Trophoblast cell (in vitro differentiated cells and primary cell): ENCODE results near the gene SMIM32.

Experiments
- DNase-seq, 2 donors: peaks; one replicate each; pipeline ENCODE4 v3.0.0-alpha.2; 2016
- H2AFZ ChIP-seq: 2 replicates; pipeline ENCODE4 v1.6.1; 2013; ENCODE audit warnings: low read length, moderate library complexity, mild to moderate bottlenecking; ENCODE audit not compliant: insufficient read depth, poor library complexity
- H2AK5ac ChIP-seq: 2 replicates; pipeline ENCODE4 v1.6.1; 2013; ENCODE audit warnings: mild to moderate bottlenecking, low read length
- H2BK120ac ChIP-seq: 2 replicates; pipeline ENCODE4 v1.6.1; 2013; ENCODE audit warnings: low read length, mild to moderate bottlenecking, moderate library complexity; ENCODE audit not compliant: insufficient read depth, poor library complexity
- H2BK12ac ChIP-seq: 2 replicates; pipeline ENCODE4 v1.6.1; 2013; ENCODE audit warnings: mild to moderate bottlenecking, low read length, moderate library complexity
- H2BK5ac ChIP-seq: 2 replicates; pipeline ENCODE4 v1.6.1; 2013; ENCODE audit warnings: low read length, low read depth, moderate library complexity, mild to moderate bottlenecking; ENCODE audit not compliant: poor library complexity
- H3K14ac ChIP-seq: 2 replicates; pipeline ENCODE4 v1.6.1; 2013; ENCODE audit warnings: mild to moderate bottlenecking, low read length
- H3K18ac ChIP-seq: 2 replicates; pipeline ENCODE4 v1.6.1; 2013; ENCODE audit warnings: mild to moderate bottlenecking, low read length
- H3K23ac ChIP-seq: 2 replicates; pipeline ENCODE4 v1.6.1; 2013; ENCODE audit warnings: low read length
- H3K27ac ChIP-seq: 2 replicates; pipeline ENCODE4 v1.5.1; 2013; ENCODE audit warnings: low read depth, mild to moderate bottlenecking, inconsistent platforms, low read length, moderate library complexity
- H3K27me3 ChIP-seq: 2 replicates; pipeline ENCODE4 v1.6.1; 2013; ENCODE audit warnings: inconsistent platforms, mild to moderate bottlenecking, low read length, moderate library complexity; ENCODE audit not compliant: insufficient read depth
- H3K36me3 ChIP-seq, 2 experiments: 1 replicate in 1 of 2; 2 replicates in 1 of 2; pipeline ENCODE4 v1.6.1; 2013; ENCODE audit warnings: low read length in 2 of 2, mild to moderate bottlenecking in 2 of 2, moderate library complexity in 1 of 2; ENCODE audit not compliant: insufficient read depth in 2 of 2, control insufficient read depth in 1 of 2
- H3K4ac ChIP-seq: 2 replicates; pipeline ENCODE4 v1.6.1; 2013; ENCODE audit warnings: low read depth, mild to moderate bottlenecking, low read length, moderate library complexity
- H3K4me1 ChIP-seq, 2 experiments: 1 replicate in 1 of 2; 2 replicates in 1 of 2; pipeline ENCODE4 v1.6.1; 2013; ENCODE audit warnings: low read length in 2 of 2, mild to moderate bottlenecking in 2 of 2, moderate library complexity in 1 of 2; ENCODE audit not compliant: insufficient read depth in 2 of 2, control insufficient read depth in 1 of 2
- H3K4me2 ChIP-seq: 2 replicates; pipeline ENCODE4 v1.6.1; 2013; ENCODE audit warnings: inconsistent platforms, mild to moderate bottlenecking, low read length, moderate library complexity
- H3K4me3 ChIP-seq: 2 replicates; pipeline ENCODE4 v1.5.1; 2013; ENCODE audit warnings: mild to moderate bottlenecking, low read depth, low read length, inconsistent platforms
- H3K79me1 ChIP-seq: one replicate; pipeline ENCODE4 v1.6.1; 2013; ENCODE audit warnings: low read length
- H3K79me2 ChIP-seq: 2 replicates; pipeline ENCODE4 v1.6.1; 2013; ENCODE audit warnings: low read length, mild to moderate bottlenecking; ENCODE audit not compliant: control insufficient read depth, insufficient read depth, poor library complexity
- H3K9ac ChIP-seq: 2 replicates; pipeline ENCODE4 v1.6.1; 2013; ENCODE audit warnings: mild to moderate bottlenecking, low read length
- H3K9me3 ChIP-seq: 2 replicates; pipeline ENCODE4 v1.6.1; 2013; ENCODE audit warnings: low read depth, mild to moderate bottlenecking, control low read depth, inconsistent platforms, low read length; ENCODE audit not compliant: insufficient read depth
- H4K12ac ChIP-seq: 2 replicates; pipeline ENCODE4 v1.6.1; 2013; ENCODE audit warnings: low read depth, mild to moderate bottlenecking, low read length, moderate library complexity
- H4K8ac ChIP-seq: 2 replicates; pipeline ENCODE4 v1.6.1; 2013; ENCODE audit warnings: low read depth, mild to moderate bottlenecking, low read length, moderate library complexity
- H4K91ac ChIP-seq: one replicate; pipeline ENCODE4 v1.6.1; 2013; ENCODE audit warnings: low read depth, mild to moderate bottlenecking, low read length, moderate library complexity
- WGBS: extraction: QIAGEN DNeasy Blood & Tissue Kit; methylation state at CpG from one replicate; pipeline ENCODE4 v1.1.7; 2013; ENCODE audit warnings: missing lambda C conversion rate; ENCODE audit not compliant: insufficient read length, insufficient coverage; ENCODE audit errors: extremely low coverage; 5-methylcytosine and 5-hydroxymethylcytosine counted together

SMIM32 gene

DNA sequence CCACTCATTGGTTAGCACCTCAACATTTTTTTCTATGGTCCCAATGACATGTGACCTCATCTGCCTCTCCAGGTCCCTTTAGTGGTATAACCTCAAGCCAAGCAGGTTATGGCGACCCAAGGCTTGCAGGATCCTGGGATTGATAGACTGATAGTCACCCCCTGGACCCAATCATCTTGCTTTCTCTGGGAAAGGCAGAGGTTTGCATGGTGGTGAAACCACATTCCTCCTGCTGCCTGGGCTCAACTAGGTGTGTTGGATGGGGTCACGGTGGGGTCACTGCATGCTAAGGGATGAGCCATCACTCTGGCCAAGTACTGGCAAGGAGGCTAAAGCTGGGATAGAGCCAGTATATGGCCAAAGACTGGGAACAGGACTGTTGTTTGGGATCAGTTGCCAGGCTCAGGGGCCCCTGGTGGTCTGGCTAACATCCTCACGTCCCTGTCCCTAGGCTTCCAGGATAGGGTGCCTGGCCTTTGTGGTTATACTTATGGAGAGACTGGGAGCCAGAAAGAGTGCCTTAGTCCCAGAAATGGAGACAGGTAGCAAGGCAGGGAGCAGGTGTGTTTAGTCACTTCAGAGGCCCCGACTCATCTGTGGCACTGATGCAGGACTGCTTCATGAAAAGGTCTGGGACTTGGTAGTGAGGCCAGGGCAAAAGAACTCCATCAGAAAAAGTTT is 4.6 kb upstream of the SMIM32 start:
- H3K36me3 ChIP-seq = peaks cover 0 to 2% of the 10 kb centered on the region in 2 experiments
- no peaks in the 10 kb centered on the region for H3K79me1 ChIP-seq
- H4K12ac ChIP-seq = no peak overlapping the region
- no peak for DNase-seq
- no peak overlapping the region for H2BK5ac ChIP-seq
- H3K4ac ChIP-seq = no peak overlapping the region
- no peak overlapping the region for H3K23ac ChIP-seq
- no peak overlapping the region for H2AK5ac ChIP-seq
- WGBS = no CpG with 5 or more reads among the region's 4 CpGs
- peaks cover 4% of the 10 kb centered on the region for H3K27me3 ChIP-seq
- H3K4me2 ChIP-seq = no peak overlapping the region
- no peak overlapping the region for H2BK12ac ChIP-seq
- no peaks in the 10 kb centered on the region for H3K9me3 ChIP-seq
- H3K14ac ChIP-seq = no peak overlapping the region
- H4K91ac ChIP-seq = no peak overlapping the region
- no peak overlapping the region for H2AFZ ChIP-seq
- H3K4me3 ChIP-seq = no peak overlapping the region
- no peak overlapping the region for H4K8ac ChIP-seq
- H3K79me2 ChIP-seq = no peaks in the 10 kb centered on the region
- H3K4me1 ChIP-seq = peaks cover 0 to 9% of the 10 kb centered on the region in 2 experiments
- H2BK120ac ChIP-seq = no peak overlapping the region
- H3K27ac ChIP-seq = no peak overlapping the region
- H3K18ac ChIP-seq = no peak overlapping the region
- H3K9ac ChIP-seq = no peak overlapping the region

DNA sequence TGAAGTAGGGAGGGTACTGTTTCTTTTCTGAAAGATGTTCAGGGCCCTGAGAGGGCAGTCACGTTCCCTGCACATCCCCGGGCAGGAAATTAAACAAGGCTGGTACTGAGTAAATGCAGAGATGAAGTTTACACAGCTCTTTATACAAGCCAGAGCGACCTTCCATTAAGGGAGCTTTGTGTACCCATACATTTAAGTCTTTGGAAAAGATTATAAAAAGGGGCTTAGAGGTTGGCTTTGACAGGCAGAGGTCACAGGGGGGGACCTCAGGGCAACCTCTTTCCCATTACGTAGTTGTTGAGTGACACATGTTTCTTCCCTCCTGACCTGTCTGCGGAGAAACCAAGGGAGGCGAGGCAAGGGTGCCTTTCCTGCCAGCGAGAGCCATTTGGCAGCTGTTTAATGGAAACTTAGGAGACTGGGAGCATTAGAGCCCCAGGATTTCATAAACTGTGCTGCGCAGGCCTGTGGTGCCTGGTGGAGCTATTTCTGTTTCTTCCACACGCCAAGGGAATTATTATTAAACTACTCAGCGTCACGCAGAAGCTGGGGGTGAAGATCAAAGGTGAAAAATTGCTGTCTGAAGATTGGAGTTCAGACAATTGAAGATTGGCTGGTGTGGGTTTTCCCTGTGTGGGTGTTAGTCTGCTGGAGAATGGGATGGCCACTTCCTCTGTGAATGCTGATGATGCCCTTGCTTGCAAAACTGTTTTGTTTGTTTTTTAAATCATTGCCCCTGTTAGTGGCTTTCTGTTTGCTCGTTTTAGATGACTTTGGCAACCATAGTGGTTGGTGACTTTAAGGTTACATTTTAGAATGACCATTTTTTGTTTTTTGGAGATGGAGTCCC is 3.2 kb upstream of the SMIM32 start:
- H3K18ac ChIP-seq = no peak overlapping the region
- H3K4me1 ChIP-seq = peaks cover 8 to 22% of the 10 kb centered on the region in 2 experiments
- peaks cover 3% of the 10 kb centered on the region for H3K79me1 ChIP-seq
- no peak overlapping the region for H2AFZ ChIP-seq
- no peak overlapping the region for H4K91ac ChIP-seq
- peaks cover 9% of the 10 kb centered on the region for H3K27me3 ChIP-seq
- WGBS = no CpG with 5 or more reads among the region's 12 CpGs
- no peak overlapping the region for H4K12ac ChIP-seq
- no peak overlapping the region for H2BK12ac ChIP-seq
- H2BK120ac ChIP-seq = no peak overlapping the region
- H4K8ac ChIP-seq = no peak overlapping the region
- no peak overlapping the region for H3K23ac ChIP-seq
- no peak overlapping the region for H2AK5ac ChIP-seq
- no peak overlapping the region for H3K4me3 ChIP-seq
- no peak overlapping the region for H3K27ac ChIP-seq
- H2BK5ac ChIP-seq = no peak overlapping the region
- H3K14ac ChIP-seq = no peak overlapping the region
- no peak for DNase-seq
- H3K79me2 ChIP-seq = no peaks in the 10 kb centered on the region
- H3K9ac ChIP-seq = no peak overlapping the region
- no peaks in the 10 kb centered on the region for H3K9me3 ChIP-seq
- H3K36me3 ChIP-seq = peaks cover 0 to 2% of the 10 kb centered on the region in 2 experiments
- no peak overlapping the region for H3K4ac ChIP-seq
- no peak overlapping the region for H3K4me2 ChIP-seq

DNA sequence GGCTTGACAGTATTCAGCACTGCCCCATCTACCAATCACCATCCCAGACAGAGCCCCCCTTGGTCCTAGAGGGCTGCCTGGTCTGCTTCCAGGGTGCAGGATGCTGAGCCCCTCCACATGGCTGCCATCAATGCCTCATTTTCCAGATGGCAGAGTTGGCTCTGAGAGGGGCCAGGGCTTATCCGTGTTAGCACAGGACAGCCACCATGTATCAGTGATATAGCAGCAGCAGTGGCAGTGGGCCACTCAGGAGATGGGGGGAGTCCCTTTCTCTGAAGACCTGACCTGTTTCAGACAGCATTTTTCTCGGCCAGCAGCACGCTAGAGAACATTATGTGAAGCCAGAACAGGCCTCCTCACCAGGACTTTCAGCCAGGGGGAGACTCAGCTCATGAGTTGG is 1.6 kb upstream of the SMIM32 start:
- no CpG with 5 or more reads among the region's 3 CpGs for WGBS
- no peak overlapping the region for H4K8ac ChIP-seq

DNA sequence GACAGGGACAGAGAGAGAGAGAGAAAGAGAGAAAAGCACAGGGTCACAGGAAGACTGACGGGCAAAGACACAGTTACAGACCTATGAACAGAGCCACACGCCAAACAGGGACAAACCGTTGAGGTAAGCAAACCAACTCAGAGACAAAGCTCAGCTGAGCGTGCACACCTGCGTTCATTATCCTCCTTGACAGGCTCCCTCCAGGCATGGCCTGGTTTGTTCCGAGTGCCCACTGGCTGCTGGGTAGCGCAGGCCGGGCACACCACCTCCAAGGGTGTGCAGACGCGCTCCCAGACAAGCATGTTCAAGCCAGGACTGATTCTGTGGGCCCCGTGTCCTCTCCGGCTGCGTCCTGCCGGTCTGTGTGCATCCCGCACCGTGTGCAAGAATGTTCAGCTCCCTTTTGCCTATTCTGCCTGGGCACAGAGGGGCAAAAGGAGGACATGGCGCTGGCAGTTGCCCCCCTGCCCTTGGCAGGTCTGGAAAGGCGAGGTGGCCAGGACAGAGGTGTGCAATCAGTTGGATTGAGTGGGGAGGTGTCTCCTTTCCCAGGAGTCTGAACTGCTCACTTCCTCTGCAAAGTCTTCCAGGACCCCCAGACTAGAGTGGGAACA is 467 bp upstream of the SMIM32 start:
- no peak overlapping the region for H3K18ac ChIP-seq
- no peak overlapping the region for H4K91ac ChIP-seq
- H3K79me1 ChIP-seq = peaks cover 3% of the 10 kb centered on the region
- no peaks in the 10 kb centered on the region for H3K79me2 ChIP-seq
- no peak overlapping the region for H2BK12ac ChIP-seq
- H2BK5ac ChIP-seq = no peak overlapping the region
- peak overlapping the region; percentile 83 for H3K4me2 ChIP-seq
- peaks cover 8 to 23% of the 10 kb centered on the region in 2 experiments for H3K4me1 ChIP-seq
- no peak overlapping the region for H3K14ac ChIP-seq
- H3K9me3 ChIP-seq = peaks cover 3% of the 10 kb centered on the region
- DNase-seq = no peak
- H2AFZ ChIP-seq = no peak overlapping the region
- no peak overlapping the region for H2BK120ac ChIP-seq
- no peak overlapping the region for H3K4ac ChIP-seq
- H3K27ac ChIP-seq = no peak overlapping the region
- peaks cover 9% of the 10 kb centered on the region for H3K27me3 ChIP-seq
- peak overlapping the region; percentile 1 for H3K4me3 ChIP-seq
- no peak overlapping the region for H4K12ac ChIP-seq
- no peak overlapping the region for H3K9ac ChIP-seq
- no peak overlapping the region for H2AK5ac ChIP-seq
- WGBS = no CpG with 5 or more reads among the region's 18 CpGs
- H3K36me3 ChIP-seq = peaks cover 4 to 7% of the 10 kb centered on the region in 2 experiments
- H3K23ac ChIP-seq = no peak overlapping the region
- no peak overlapping the region for H4K8ac ChIP-seq

More for the DNA sequence above, 1.6 kb upstream of the SMIM32 start:
- Histone ChIP-seq H3K23ac (no peak overlapping the region), H3K4ac (no peak overlapping the region), H3K18ac (no peak overlapping the region), H3K4me2 (no peak overlapping the region), H2BK120ac (no peak overlapping the region), H4K91ac (no peak overlapping the region), H2AK5ac (no peak overlapping the region), H3K36me3 (peaks cover 1 to 2% of the 10 kb centered on the region in 2 experiments), H3K79me2 (no peaks in the 10 kb centered on the region), H3K4me3 (no peak overlapping the region), H2BK12ac (no peak overlapping the region), H2BK5ac (no peak overlapping the region), H2AFZ (no peak overlapping the region), H3K4me1 (peaks cover 8 to 23% of the 10 kb centered on the region in 2 experiments), H3K9me3 (no peaks in the 10 kb centered on the region), H3K79me1 (peaks cover 3% of the 10 kb centered on the region), H3K27me3 (peaks cover 9% of the 10 kb centered on the region), H3K9ac (no peak overlapping the region), H3K14ac (no peak overlapping the region), H3K27ac (no peak overlapping the region), H4K12ac (no peak overlapping the region)
- no peak for DNase-seq
